Measurements from ENCODE around the gene GSE1. TPM values are rescaled to one million over a fixed set of nuclear protein-coding genes. Genes with fewer than 3 reads are reported as not detected.

GSE1 gene
- total RNA-seq, 1 experiment from 2014 or later, result 38.4 TPM

- intact Hi-C loops (cut with micrococcal nuclease), result no loop called here
- no peak overlapping the region for H3K4me2 ChIP-seq (ENCODE audit: low read length)
- no TSS peak for BruUV-seq (replicated peaks)
- H2AFZ ChIP-seq (ENCODE audit: low read length), result no peak overlapping the region
- no peaks in the 10 kb centered on the region for H3K27me3 ChIP-seq (ENCODE audit: low read length)
- no peaks in the 10 kb centered on the region for H3F3A ChIP-seq (ENCODE audit: low read length, unreplicated experiment)
- DNase-seq (no peak), ATAC-seq (no peak)
- H3K36me3 ChIP-seq (ENCODE audit: low read depth, low read length), result no peaks in the 10 kb centered on the region
- H3K27ac ChIP-seq (ENCODE audit: low read length), result no peak overlapping the region
- no peak overlapping the region for H3K9ac ChIP-seq (ENCODE audit: low read length)
- H4K20me1 ChIP-seq (ENCODE audit: low read length), result no peaks in the 10 kb centered on the region
- TF ChIP-seq CTCF (conservative IDR thresholded peaks at IDR 0.05; ENCODE audit: low read depth, low read length), result no peak
- no peak for TF ChIP-seq EZH2phosphoT487 (IDR thresholded peaks at IDR 0.05; ENCODE audit: borderline replicate concordance, low read length)
- TF ChIP-seq EZH2 (IDR thresholded peaks at IDR 0.05; ENCODE audit: low read length, unreplicated experiment), result no peak
- H3K4me1 ChIP-seq (ENCODE audit: insufficient read depth, low read length), result peaks cover 23% of the 10 kb centered on the region
- ChIA-PET CTCF (no interaction called here), POLR2A (ENCODE audit: unreplicated experiment) (no interaction called here)
- H3K4me3 ChIP-seq (ENCODE audit: low read length), result no peak overlapping the region
- H3K9me3 ChIP-seq (ENCODE audit: low read length), result no peaks in the 10 kb centered on the region
- no peaks in the 10 kb centered on the region for H3K9me2 ChIP-seq (replicated peaks; ENCODE audit: low read length)
- 0 out of 2 replicates have a peak, but pooled peaks cover 4% of the 10 kb centered on the region for H3K79me2 ChIP-seq (ENCODE audit: low read length)
Observed at GRCh38 chr16:85573696-85574641, 39.2 kb upstream of the GSE1 start.

- 0 out of 2 replicates have a peak, but pooled peaks cover 4% of the 10 kb centered on the region for H3K79me2 ChIP-seq (ENCODE audit: low read length)
- no peak overlapping the region for H3K9ac ChIP-seq (ENCODE audit: low read length)
- no peak overlapping the region for H2AFZ ChIP-seq (ENCODE audit: low read length)
- H3K9me3 ChIP-seq (ENCODE audit: low read length), result no peaks in the 10 kb centered on the region
- no peak for ATAC-seq
- ChIA-PET CTCF (no interaction called here), POLR2A (ENCODE audit: unreplicated experiment) (no interaction called here)
- H3K4me2 ChIP-seq (ENCODE audit: low read length), result no peak overlapping the region
- BruUV-seq (replicated peaks), result no TSS peak
- no peaks in the 10 kb centered on the region for H3K27me3 ChIP-seq (ENCODE audit: low read length)
- peaks cover 17% of the 10 kb centered on the region for H3K4me1 ChIP-seq (ENCODE audit: insufficient read depth, low read length)
- H3K36me3 ChIP-seq (ENCODE audit: low read depth, low read length), result no peaks in the 10 kb centered on the region
- H3K4me3 ChIP-seq (ENCODE audit: low read length), result no peak overlapping the region
- no peaks in the 10 kb centered on the region for H3F3A ChIP-seq (ENCODE audit: low read length, unreplicated experiment)
- H3K27ac ChIP-seq (ENCODE audit: low read length), result no peak overlapping the region
- H3K9me2 ChIP-seq (replicated peaks; ENCODE audit: low read length), result no peaks in the 10 kb centered on the region
- TF ChIP-seq EZH2 (IDR thresholded peaks at IDR 0.05; ENCODE audit: low read length, unreplicated experiment) (no peak), CTCF (conservative IDR thresholded peaks at IDR 0.05; ENCODE audit: low read depth, low read length) (no peak), EZH2phosphoT487 (IDR thresholded peaks at IDR 0.05; ENCODE audit: borderline replicate concordance, low read length) (no peak)
- intact Hi-C loops (cut with micrococcal nuclease), result no loop called here
- DNase-seq, result no peak
- H4K20me1 ChIP-seq (ENCODE audit: low read length), result no peaks in the 10 kb centered on the region
Observed at GRCh38 chr16:85574672-85575475, 38.2 kb upstream of the GSE1 start.

Data from PC-3 (cell line).